Measurements from ENCODE around the gene YIPF3. TPM values are rescaled to one million over a fixed set of nuclear protein-coding genes. Genes with fewer than 3 reads are reported as not detected.
A peak's percentile ranks its signal among the peaks of the same experiment; 100 is the strongest.

YIPF3 gene
- total and polyA plus RNA-seq, 9 of the 15 experiments (the other 6 are each of a cell fraction or from before 2014, with no cell fraction given): 27.5 to 75.3 (median 57.6) TPM

GRCh38 chr6:43520097-43520496 lies 3.4 kb upstream of the YIPF3 start:
- DNase-seq (ENCODE audit: extremely low read depth in 1 of 4, low spot score in 3 of 4) (no peak), ATAC-seq (no peak), FAIRE-seq (no peak)
- CTCF ChIA-PET (ENCODE audit: low intra/inter-chr PET ratio): no interaction called here
- WGBS (ENCODE audit: insufficient coverage, low coverage, missing lambda C conversion rate): 90% methylated on average over 8 of the region's 8 CpGs
- POLR2A ChIA-PET: interaction anchor here (0.6 to 7.1 kb wide), 9 partner anchors 10 to 283 kb away, joined by 3 to 89 read pairs (median 4); partner anchors contain the start of gene LRRC73
- no peak overlapping the region for H2AFZ ChIP-seq (ENCODE audit: low read depth, low read length)
- no peak overlapping the region for H3K4me2 ChIP-seq (ENCODE audit: insufficient read depth, low read length)
- H3K9me1 ChIP-seq (ENCODE audit: control insufficient read depth, insufficient read depth, low read length): peaks cover 3% of the 10 kb centered on the region
- H3K79me2 ChIP-seq (ENCODE audit: control insufficient read depth, insufficient read depth, low read length): peaks cover 50% of the 10 kb centered on the region
- no peaks in the 10 kb centered on the region for H3K27me3 ChIP-seq (ENCODE audit: control insufficient read depth in 2 of 2, insufficient read depth in 2 of 2, low read length in 2 of 2)
- in situ Hi-C loops (cut with MboI) (no loop called here), intact Hi-C loops (cut with micrococcal nuclease) (no loop called here)
- H4K20me1 ChIP-seq (replicated peaks; ENCODE audit: control insufficient read depth, insufficient read depth, low read length): peaks cover 11% of the 10 kb centered on the region; the same call in 1 of the 2 replicates
- no peaks in the 10 kb centered on the region for H3K9me3 ChIP-seq (replicated peaks; ENCODE audit: control insufficient read depth, insufficient read depth, low read depth, low read length)
- H3K9ac ChIP-seq (ENCODE audit: insufficient read depth in 1 of 2, low read depth in 2 of 2, low read length in 2 of 2): no peak overlapping the region
- H3K27ac ChIP-seq (ENCODE audit: extremely low read depth, low read depth, low read length): no peak overlapping the region
- H3K4me3 ChIP-seq: no peak overlapping the region
- peaks cover 15 to 20% of the 10 kb centered on the region in 2 experiments; a peak in 3 of 5 replicates for H3K4me1 ChIP-seq (replicated peaks in 1 of 2; ENCODE audit: control insufficient read depth in 2 of 2, insufficient read depth in 2 of 2, low read length in 2 of 2)
- BruUV-seq (replicated peaks): no TSS peak
- H3K36me3 ChIP-seq (ENCODE audit: control insufficient read depth, insufficient read depth, low read length): peaks cover 84% of the 10 kb centered on the region
- TF ChIP-seq TAF1 (IDR thresholded peaks at IDR 0.05; ENCODE audit: control insufficient read depth, extremely low read depth, insufficient read depth, low read length, severe bottlenecking) (no peak), BCLAF1 (IDR thresholded peaks at IDR 0.05; ENCODE audit: borderline replicate concordance in 1 of 2, control insufficient read depth in 1 of 2, low read depth in 2 of 2, low read length in 1 of 2) (no peak), GATAD2A (IDR thresholded peaks at IDR 0.05) (no peak), BACH1 (tag; IDR thresholded peaks at IDR 0.05) (no peak), SUPT5H (IDR thresholded peaks at IDR 0.05) (peak; percentile 59; the same call in 1 of the 2 replicates), RCOR1 (IDR thresholded peaks at IDR 0.05; ENCODE audit: borderline replicate concordance in 1 of 2, low read depth in 2 of 2, low read length in 2 of 2) (no peak), ZNF12 (CRISPR knock-in tag; IDR thresholded peaks at IDR 0.05) (no peak), CAMTA2 (CRISPR knock-in tag; conservative IDR thresholded peaks at IDR 0.05) (no peak), RBFOX2 (IDR thresholded peaks at IDR 0.05; ENCODE audit: low read depth, low read length) (peak; percentile 41; the same call in 1 of the 2 replicates), ZMIZ1 (IDR thresholded peaks at IDR 0.05; ENCODE audit: low read depth in 2 of 2, low read length in 2 of 2) (peak in 1 of 2 experiments; percentile 33; a peak in 1 of 4 replicates), ZNF592 (IDR thresholded peaks at IDR 0.05) (no peak)
